SK-N-SH (cell line): ENCODE data around the gene FGGY. TPM values are rescaled to one million over a fixed set of nuclear protein-coding genes. Genes with fewer than 3 reads are reported as not detected.

Experiments
- CTCF ChIA-PET: fragments of 300-600, 350-600 bp; formaldehyde crosslinking; extraction: SDS; loops from one replicate; lab custom pipeline; 2021; lab: Yijun Ruan, JAX
- POLR2A ChIA-PET: fragments of 350-600 bp; sonication (Branson Sonifier 250); formaldehyde crosslinking; extraction: SDS; loops from one replicate; lab custom pipeline; 2020; ENCODE audit warnings: antibody characterized with exemption, inconsistent platforms; lab: Yijun Ruan, JAX
- DNase-seq: peaks from one replicate; pipeline ENCODE4 v3.0.0; 2012
- H2AFZ ChIP-seq: fragments of 200-600 bp; sonication (generic); 2 replicates; pipeline ENCODE4 v1.8.1; 2016; ENCODE audit warnings: antibody characterized with exemption, mild to moderate bottlenecking, low read depth
- H3F3A ChIP-seq: fragments of 200-600 bp; sonication (generic); replicated peaks from 2 replicates; pipeline ENCODE3; 2016; ENCODE audit warnings: antibody characterized with exemption, mild to moderate bottlenecking; ENCODE audit not compliant: insufficient read depth
- H3K27ac ChIP-seq, 2 experiments: fragments of 200-500 bp in 1 of 2; fragments of 200-600 bp in 1 of 2; sonication (Bioruptor generic) in 1 of 2; sonication (generic), shearing (Covaris generic) in 1 of 2; 2 replicates each; pipeline versions ENCODE4 v1.5.1 to v1.6.1; 2014 to 2016; ENCODE audit warnings: low read depth in 2 of 2, inconsistent platforms in 1 of 2, low read length in 1 of 2, mild to moderate bottlenecking in 1 of 2, mixed read lengths in 1 of 2
- H3K27me3 ChIP-seq: fragments of 200-600 bp; sonication (generic), shearing (Covaris generic); 2 replicates; pipeline ENCODE4 v1.6.1; 2016; ENCODE audit warnings: mixed run types; ENCODE audit not compliant: insufficient read depth
- H3K36me3 ChIP-seq, 2 experiments: fragments of 200-500 bp in 1 of 2; fragments of 200-600 bp in 1 of 2; sonication (Bioruptor generic) in 1 of 2; sonication (generic) in 1 of 2; replicated peaks in 1 of 2; 2 replicates each; pipeline versions ENCODE3 to v1.5.1; 2014 to 2016; ENCODE audit warnings: low read length in 1 of 2, mild to moderate bottlenecking in 1 of 2; ENCODE audit not compliant: insufficient read depth in 2 of 2, control insufficient read depth in 1 of 2
- H3K4me1 ChIP-seq, 2 experiments: fragments of 200-500 bp in 1 of 2; fragments of 200-600 bp in 1 of 2; sonication (Bioruptor generic) in 1 of 2; sonication (generic), shearing (Covaris generic) in 1 of 2; 2 replicates each; pipeline versions ENCODE4 v1.5.1 to v1.6.1; 2014 to 2016; ENCODE audit warnings: low read depth in 1 of 2, low read length in 1 of 2, mixed run types in 1 of 2; ENCODE audit not compliant: insufficient read depth in 2 of 2, control insufficient read depth in 1 of 2
- H3K4me2 ChIP-seq: fragments of 200-600 bp; sonication (generic), shearing (Covaris generic); 2 replicates; pipeline ENCODE4 v1.6.1; 2017; ENCODE audit warnings: mixed run types
- H3K4me3 ChIP-seq, 2 experiments: fragments of 200-500 bp in 1 of 2; fragments of 200-600 bp in 1 of 2; sonication (Bioruptor generic) in 1 of 2; sonication (generic), shearing (Covaris generic) in 1 of 2; 2 replicates each; pipeline versions ENCODE4 v1.5.1 to v1.8.1; 2014 to 2016; ENCODE audit warnings: low read depth in 2 of 2, inconsistent platforms in 1 of 2, low read length in 1 of 2, mild to moderate bottlenecking in 1 of 2, mixed read lengths in 1 of 2, moderate library complexity in 1 of 2
- H3K79me2 ChIP-seq: fragments of 200-600 bp; sonication (generic); 2 replicates; pipeline ENCODE4 v1.8.1; 2017; ENCODE audit warnings: mild to moderate bottlenecking; ENCODE audit not compliant: insufficient read depth
- H3K9ac ChIP-seq: fragments of 200-600 bp; sonication (generic); 2 replicates; pipeline ENCODE4 v1.6.1; 2017; ENCODE audit warnings: mixed run types
- H3K9me2 ChIP-seq: fragments of 200-600 bp; sonication (generic); 2 replicates; pipeline ENCODE4 v1.6.1; 2017; ENCODE audit warnings: mixed run types
- H3K9me3 ChIP-seq: fragments of 200-600 bp; sonication (generic); 2 replicates; pipeline ENCODE4 v1.6.1; 2017; ENCODE audit warnings: mixed run types, mild to moderate bottlenecking, moderate library complexity
- H4K20me1 ChIP-seq: fragments of 200-600 bp; sonication (generic); 2 replicates; pipeline ENCODE4 v1.6.1; 2017; ENCODE audit warnings: mild to moderate bottlenecking, mixed run types; ENCODE audit not compliant: insufficient read depth
- EZH2phosphoT487 ChIP-seq: fragments of 200-600 bp; sonication (generic); IDR thresholded peaks from 2 replicates; pipeline ENCODE4 v1.6.1; 2017; ENCODE audit warnings: low read depth, mixed run types, mild to moderate bottlenecking, antibody characterized with exemption, moderate library complexity, borderline replicate concordance
- FOXM1 ChIP-seq: IDR thresholded peaks from 2 replicates; pipeline ENCODE4 v1.4.0; 2012; ENCODE audit warnings: low read depth, mild to moderate bottlenecking
- GABPA ChIP-seq: IDR thresholded peaks from 2 replicates; pipeline ENCODE4 v1.4.0; 2012; ENCODE audit warnings: low read depth, mild to moderate bottlenecking
- GATA2 ChIP-seq: sonication (generic); formaldehyde crosslinking; IDR thresholded peaks from 2 replicates; pipeline ENCODE4 v1.5.0; 2020; ENCODE audit warnings: mild to moderate bottlenecking, missing genetic modification reagents
- JUND ChIP-seq: IDR thresholded peaks from 2 replicates; pipeline ENCODE4 v1.4.0; 2012
- NRF1 ChIP-seq: IDR thresholded peaks from 2 replicates; pipeline ENCODE4 v1.6.1; 2012; ENCODE audit warnings: low read depth, mild to moderate bottlenecking, low read length
- POLR2AphosphoS5 ChIP-seq: IDR thresholded peaks from 2 replicates; pipeline ENCODE4 v1.6.1; 2012; ENCODE audit warnings: low read depth, low read length
- RAD21 ChIP-seq: IDR thresholded peaks from 2 replicates; pipeline ENCODE4 v1.6.1; 2012; ENCODE audit warnings: mild to moderate bottlenecking, low read length
- RXRA ChIP-seq: IDR thresholded peaks from 2 replicates; pipeline ENCODE4 v1.4.0; 2012; ENCODE audit warnings: low read depth, mild to moderate bottlenecking, borderline replicate concordance
- SIN3A ChIP-seq: IDR thresholded peaks from 2 replicates; pipeline ENCODE4 v1.6.1; 2012; ENCODE audit warnings: low read depth, mild to moderate bottlenecking, low read length, moderate library complexity, borderline replicate concordance
- TAF1 ChIP-seq: IDR thresholded peaks from 2 replicates; pipeline ENCODE4 v1.6.1; 2012; ENCODE audit warnings: low read depth, mild to moderate bottlenecking, low read length, moderate library complexity, borderline replicate concordance
- TCF12 ChIP-seq: IDR thresholded peaks from 2 replicates; pipeline ENCODE4 v1.4.0; 2012
- TEAD4 ChIP-seq: IDR thresholded peaks from 2 replicates; pipeline ENCODE4 v1.4.0; 2012; ENCODE audit warnings: mild to moderate bottlenecking, borderline replicate concordance; ENCODE audit not compliant: insufficient read depth
- WGBS: methylation state at CpG from one replicate; pipeline ENCODE4 v1.1.6; 2017; ENCODE audit warnings: low lambda C conversion rate; 5-methylcytosine and 5-hydroxymethylcytosine counted together
- polyA plus RNA-seq, 3 experiments: library from polyadenylated mRNA; depleted of rRNA; stranded (reverse); fragments of >200 nt; gene quantifications; 2 replicates each; pipeline ENCODE4 v1.2.3, GENCODE V29; 2012
- TF ChIP-seq, protein P1 (sequence below): fragments of 150-350 bp; IDR thresholded peaks from 2 replicates; pipeline ENCODE4 v1.6.1; 2016; ENCODE audit warnings: mild to moderate bottlenecking, low read depth, low read length
- TF ChIP-seq, protein P2 (sequence below): IDR thresholded peaks from 2 replicates; pipeline ENCODE4 v1.4.0; 2012; ENCODE audit warnings: low read depth
- TF ChIP-seq, protein P3 (sequence below): IDR thresholded peaks from 2 replicates; pipeline ENCODE4 v1.6.1; 2012; ENCODE audit warnings: mild to moderate bottlenecking, low read depth, low read length, moderate library complexity

Gene FGGY
- polyA plus RNA-seq, 1 of the 3 experiments (the other 2 are of a cell fraction), result 10.3 TPM

DNA sequence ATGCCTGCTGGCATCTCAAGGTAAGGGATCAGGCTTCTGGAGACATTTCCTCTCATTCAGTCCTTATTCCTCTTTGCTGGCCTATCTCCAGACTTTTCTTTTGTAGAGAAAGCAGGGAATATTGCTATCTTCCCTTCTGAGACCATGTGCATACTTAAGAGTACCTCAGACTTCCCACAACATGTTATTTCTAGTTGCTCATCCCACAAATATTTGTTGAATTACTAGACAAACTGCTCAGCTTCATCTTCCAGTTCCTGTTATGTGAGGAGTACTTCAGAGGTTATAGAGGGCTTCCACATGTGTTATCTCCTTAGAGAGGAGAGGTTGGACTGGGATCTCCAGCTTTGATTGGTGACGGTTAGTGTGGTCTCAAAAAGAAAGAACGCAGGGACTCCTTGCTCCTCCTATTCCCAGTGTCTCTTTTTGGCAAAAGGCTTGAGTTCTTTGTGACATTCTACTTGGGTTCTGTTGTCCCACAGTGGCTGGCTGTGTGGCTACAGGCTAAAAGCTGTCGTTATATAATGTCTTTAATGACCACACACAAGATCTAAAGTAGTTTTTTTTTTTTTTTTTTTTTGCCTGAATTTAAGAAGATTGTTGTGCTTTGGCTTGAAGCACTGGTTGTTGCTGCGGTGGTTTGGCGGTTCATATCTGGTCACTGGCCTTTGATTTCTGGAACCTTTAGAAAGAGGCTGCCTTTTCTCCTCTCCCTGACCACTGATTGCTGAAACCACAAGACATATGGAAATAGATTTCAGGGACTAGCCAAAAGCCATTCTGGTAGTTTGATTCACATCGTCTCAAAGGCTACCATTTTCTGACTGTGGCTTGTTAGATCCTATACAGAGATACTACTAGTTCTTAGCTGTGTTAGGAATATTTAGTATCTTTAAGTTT is 78.7 kb downstream of the FGGY start (continued):
- TF ChIP-seq TEAD4, result peak; percentile 74; the same call in 1 of the 2 replicates
- TF ChIP-seq, protein P1, sequence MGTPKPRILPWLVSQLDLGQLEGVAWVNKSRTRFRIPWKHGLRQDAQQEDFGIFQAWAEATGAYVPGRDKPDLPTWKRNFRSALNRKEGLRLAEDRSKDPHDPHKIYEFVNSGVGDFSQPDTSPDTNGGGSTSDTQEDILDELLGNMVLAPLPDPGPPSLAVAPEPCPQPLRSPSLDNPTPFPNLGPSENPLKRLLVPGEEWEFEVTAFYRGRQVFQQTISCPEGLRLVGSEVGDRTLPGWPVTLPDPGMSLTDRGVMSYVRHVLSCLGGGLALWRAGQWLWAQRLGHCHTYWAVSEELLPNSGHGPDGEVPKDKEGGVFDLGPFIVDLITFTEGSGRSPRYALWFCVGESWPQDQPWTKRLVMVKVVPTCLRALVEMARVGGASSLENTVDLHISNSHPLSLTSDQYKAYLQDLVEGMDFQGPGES, result peak; percentile 30; the same call in 1 of the 2 replicates
- peak; percentile 74 for TF ChIP-seq RXRA

DNA sequence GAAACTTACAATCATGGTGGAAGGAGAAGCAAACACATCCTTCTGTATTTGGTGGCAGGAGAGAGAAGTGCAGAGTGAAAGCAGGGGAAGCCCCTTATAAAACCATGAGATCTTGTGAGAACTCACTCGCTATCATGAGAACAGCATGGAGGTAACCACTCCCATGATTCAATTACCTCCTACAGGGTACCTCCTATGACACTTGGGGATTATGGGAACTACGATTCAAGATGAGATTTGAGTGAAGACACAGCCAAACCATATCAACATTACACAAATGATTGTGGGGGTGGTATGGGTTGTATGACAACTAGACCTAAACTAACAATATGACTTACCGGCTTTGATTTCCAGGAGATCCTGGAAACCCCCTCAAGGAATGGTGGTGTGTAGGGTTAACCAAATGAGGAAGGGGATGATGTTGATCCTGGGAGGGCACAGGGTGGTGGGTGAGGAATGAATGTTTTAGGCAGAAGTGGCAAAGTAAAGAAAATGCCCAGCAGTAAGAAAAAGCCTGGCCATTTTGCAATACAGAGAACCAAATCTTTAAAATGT is 80.5 kb downstream of the FGGY start:
- Histone ChIP-seq H3F3A (peaks cover 15% of the 10 kb centered on the region), H3K79me2 (no peaks in the 10 kb centered on the region), H3K27ac (no peak overlapping the region), H3K9me3 (no peaks in the 10 kb centered on the region), H3K4me1 (peaks cover 0 to 5% of the 10 kb centered on the region in 2 experiments; a peak in 1 of 4 replicates), H3K9me2 (no peaks in the 10 kb centered on the region)
- POLR2A ChIA-PET, result no interaction called here
- DNase-seq, result no peak
- TF ChIP-seq, protein P2, sequence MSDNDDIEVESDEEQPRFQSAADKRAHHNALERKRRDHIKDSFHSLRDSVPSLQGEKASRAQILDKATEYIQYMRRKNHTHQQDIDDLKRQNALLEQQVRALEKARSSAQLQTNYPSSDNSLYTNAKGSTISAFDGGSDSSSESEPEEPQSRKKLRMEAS, result no peak
- no peak for TF ChIP-seq TAF1
- no peak for TF ChIP-seq RAD21
- no peak for TF ChIP-seq GABPA
- TF ChIP-seq, all 33 proteins: peak for 0
- Histone ChIP-seq H3K36me3 (no peaks in the 10 kb centered on the region), H3K9ac (no peak overlapping the region), H3K27me3 (no peaks in the 10 kb centered on the region), H3K4me2 (no peak overlapping the region), H3K4me3 (no peak overlapping the region), H2AFZ (no peak overlapping the region), H4K20me1 (no peaks in the 10 kb centered on the region)
- CTCF ChIA-PET, result no interaction called here
- 96% methylated on average over 3 of the region's 3 CpGs for WGBS

DNA sequence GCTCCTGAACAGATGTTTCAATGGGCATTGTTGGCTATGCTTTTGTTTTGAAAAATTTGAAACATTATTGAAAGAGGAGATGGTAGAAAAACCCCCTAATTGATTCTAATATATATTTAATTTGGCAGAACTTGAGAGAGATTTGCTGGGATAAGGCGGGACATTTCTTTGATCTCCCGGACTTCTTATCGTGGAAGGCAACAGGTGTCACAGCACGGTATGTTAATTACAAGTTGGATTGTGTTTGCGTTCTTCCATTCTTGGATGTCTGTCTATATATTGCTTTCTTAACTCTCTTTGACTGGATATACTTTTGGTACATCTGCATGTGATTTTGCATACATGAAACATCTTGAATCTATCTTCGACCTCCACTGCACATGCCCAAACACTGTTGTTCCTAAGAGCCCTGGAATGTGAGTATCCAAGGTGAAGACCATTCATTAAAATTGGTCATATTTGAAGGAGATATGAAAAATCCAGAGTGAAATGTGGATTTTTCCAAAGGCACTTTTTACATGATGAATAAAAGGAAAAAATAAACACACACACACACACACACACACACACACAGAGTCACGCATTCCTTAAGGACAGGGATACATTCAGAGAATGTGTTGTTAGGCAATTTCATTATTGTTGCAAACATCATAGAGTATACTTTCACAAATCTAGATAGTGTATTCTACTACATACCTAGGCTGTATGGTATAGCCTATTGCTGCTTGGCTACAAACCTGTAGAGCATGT is 81.9 kb downstream of the FGGY start:
- POLR2A ChIA-PET, result no interaction called here
- TF ChIP-seq FOXM1, result no peak
- no peak for TF ChIP-seq TCF12
- TF ChIP-seq, protein P3, sequence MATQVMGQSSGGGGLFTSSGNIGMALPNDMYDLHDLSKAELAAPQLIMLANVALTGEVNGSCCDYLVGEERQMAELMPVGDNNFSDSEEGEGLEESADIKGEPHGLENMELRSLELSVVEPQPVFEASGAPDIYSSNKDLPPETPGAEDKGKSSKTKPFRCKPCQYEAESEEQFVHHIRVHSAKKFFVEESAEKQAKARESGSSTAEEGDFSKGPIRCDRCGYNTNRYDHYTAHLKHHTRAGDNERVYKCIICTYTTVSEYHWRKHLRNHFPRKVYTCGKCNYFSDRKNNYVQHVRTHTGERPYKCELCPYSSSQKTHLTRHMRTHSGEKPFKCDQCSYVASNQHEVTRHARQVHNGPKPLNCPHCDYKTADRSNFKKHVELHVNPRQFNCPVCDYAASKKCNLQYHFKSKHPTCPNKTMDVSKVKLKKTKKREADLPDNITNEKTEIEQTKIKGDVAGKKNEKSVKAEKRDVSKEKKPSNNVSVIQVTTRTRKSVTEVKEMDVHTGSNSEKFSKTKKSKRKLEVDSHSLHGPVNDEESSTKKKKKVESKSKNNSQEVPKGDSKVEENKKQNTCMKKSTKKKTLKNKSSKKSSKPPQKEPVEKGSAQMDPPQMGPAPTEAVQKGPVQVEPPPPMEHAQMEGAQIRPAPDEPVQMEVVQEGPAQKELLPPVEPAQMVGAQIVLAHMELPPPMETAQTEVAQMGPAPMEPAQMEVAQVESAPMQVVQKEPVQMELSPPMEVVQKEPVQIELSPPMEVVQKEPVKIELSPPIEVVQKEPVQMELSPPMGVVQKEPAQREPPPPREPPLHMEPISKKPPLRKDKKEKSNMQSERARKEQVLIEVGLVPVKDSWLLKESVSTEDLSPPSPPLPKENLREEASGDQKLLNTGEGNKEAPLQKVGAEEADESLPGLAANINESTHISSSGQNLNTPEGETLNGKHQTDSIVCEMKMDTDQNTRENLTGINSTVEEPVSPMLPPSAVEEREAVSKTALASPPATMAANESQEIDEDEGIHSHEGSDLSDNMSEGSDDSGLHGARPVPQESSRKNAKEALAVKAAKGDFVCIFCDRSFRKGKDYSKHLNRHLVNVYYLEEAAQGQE, result no peak
- TF ChIP-seq RXRA, result no peak
- no peak for TF ChIP-seq EZH2phosphoT487
- TF ChIP-seq TAF1, result no peak
- TF ChIP-seq, protein P1, result no peak
- no peak for TF ChIP-seq GATA2 (CRISPR knock-in tag)
- TF ChIP-seq SIN3A, result no peak
- TF ChIP-seq JUND, result no peak
- no peak for TF ChIP-seq POLR2AphosphoS5
- no peak for TF ChIP-seq NRF1

More for the DNA sequence above, 81.9 kb downstream of the FGGY start:
- no peak overlapping the region for H3K9ac ChIP-seq
- H2AFZ ChIP-seq, result no peak overlapping the region
- 96% methylated on average over 7 of the region's 7 CpGs for WGBS
- no peaks in the 10 kb centered on the region for H4K20me1 ChIP-seq
- no peak overlapping the region for H3K27ac ChIP-seq
- H3K79me2 ChIP-seq, result no peaks in the 10 kb centered on the region
- peaks cover 0 to 5% of the 10 kb centered on the region in 2 experiments; a peak in 1 of 4 replicates for H3K4me1 ChIP-seq
- H3K4me3 ChIP-seq, result no peak overlapping the region
- no peaks in the 10 kb centered on the region for H3K9me2 ChIP-seq
- peaks cover 15% of the 10 kb centered on the region for H3F3A ChIP-seq
- H3K36me3 ChIP-seq, result no peaks in the 10 kb centered on the region
- H3K27me3 ChIP-seq, result no peaks in the 10 kb centered on the region
- CTCF ChIA-PET, result no interaction called here
- DNase-seq, result no peak
- H3K9me3 ChIP-seq, result no peaks in the 10 kb centered on the region
- no peak overlapping the region for H3K4me2 ChIP-seq
